Right atrium auricular region (tissue), 2 donors: ENCODE data around the gene PAQR4. TPM values are rescaled to one million over a fixed set of nuclear protein-coding genes. Genes with fewer than 3 reads are reported as not detected.

Experiments
- DNase-seq: peaks from one replicate; pipeline ENCODE4 v3.0.0-alpha.2; 2019; ENCODE audit warnings: low spot score
- H3K27ac ChIP-seq, 2 donors: fragments of 200-600 bp; sonication (generic); 1 replicate in 1 of 2; 2 replicates in 1 of 2; pipeline ENCODE4 v1.5.1; 2016 to 2019
- H3K27me3 ChIP-seq, 2 donors: fragments of 200-600 bp; sonication (generic); one replicate each; pipeline versions ENCODE4 v1.5.1 to v1.6.0; 2017 to 2019
- H3K36me3 ChIP-seq: fragments of 200-600 bp; sonication (generic); one replicate; pipeline ENCODE4 v1.5.1; 2016
- H3K4me1 ChIP-seq, 2 donors: fragments of 200-600 bp; sonication (generic); one replicate each; pipeline versions ENCODE4 v1.5.1 to v1.6.0; 2017 to 2019
- H3K4me3 ChIP-seq, 2 donors: fragments of 200-600 bp; sonication (generic); 1 replicate in 1 of 2; 2 replicates in 1 of 2; pipeline ENCODE4 v1.5.1; 2017 to 2019; ENCODE audit warnings: mild to moderate bottlenecking in 1 of 2, moderate library complexity in 1 of 2
- H3K9me3 ChIP-seq, 2 donors: fragments of 200-600 bp; sonication (generic); one replicate each; pipeline ENCODE4 v1.5.1; 2019
- total RNA-seq, 2 donors: library from RNA; depleted of rRNA; stranded (reverse); fragments of >200 nt; gene quantifications; one replicate each; pipeline ENCODE4 v1.1.0, GENCODE V29; 2016
- TF ChIP-seq, protein P1 (sequence below), 2 donors: fragments of 200-600 bp; sonication (generic); IDR thresholded peaks; one replicate each; pipeline ENCODE4 v1.5.1; 2019; ENCODE audit warnings: antibody characterized with exemption in 2 of 2

Gene PAQR4
- total RNA-seq, 2 donors from 2014 or later: 4.7 to 5.9 TPM

DNA sequence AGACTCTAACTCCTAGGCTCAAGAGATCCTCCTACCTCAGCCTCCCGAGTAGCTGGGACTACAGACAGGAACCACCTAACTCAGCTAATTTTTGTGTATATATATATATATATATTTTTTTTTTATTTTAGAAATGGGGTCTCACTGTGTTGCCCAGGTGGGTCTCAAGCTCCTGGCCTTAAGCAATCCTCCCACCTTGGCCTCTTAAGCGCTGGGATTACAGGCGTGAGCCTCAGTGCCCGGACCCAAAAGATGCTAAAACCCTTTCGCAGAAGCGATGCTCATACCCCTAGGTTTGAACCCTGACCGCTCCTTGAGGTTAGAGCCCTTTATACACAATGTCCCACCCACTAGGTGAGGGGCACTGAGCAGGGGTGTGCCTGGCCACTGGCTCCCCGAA, 41.4 kb downstream of the PAQR4 start:
- Histone ChIP-seq H3K36me3 (no peaks in the 10 kb centered on the region), H3K27ac (no peak overlapping the region), H3K27me3 (peaks cover 8 to 16% of the 10 kb centered on the region in 2 donors), H3K4me3 (no peak overlapping the region), H3K9me3 (no peaks in the 10 kb centered on the region), H3K4me1 (no peaks in the 10 kb centered on the region)
- no peak for DNase-seq
- TF ChIP-seq, protein P1, sequence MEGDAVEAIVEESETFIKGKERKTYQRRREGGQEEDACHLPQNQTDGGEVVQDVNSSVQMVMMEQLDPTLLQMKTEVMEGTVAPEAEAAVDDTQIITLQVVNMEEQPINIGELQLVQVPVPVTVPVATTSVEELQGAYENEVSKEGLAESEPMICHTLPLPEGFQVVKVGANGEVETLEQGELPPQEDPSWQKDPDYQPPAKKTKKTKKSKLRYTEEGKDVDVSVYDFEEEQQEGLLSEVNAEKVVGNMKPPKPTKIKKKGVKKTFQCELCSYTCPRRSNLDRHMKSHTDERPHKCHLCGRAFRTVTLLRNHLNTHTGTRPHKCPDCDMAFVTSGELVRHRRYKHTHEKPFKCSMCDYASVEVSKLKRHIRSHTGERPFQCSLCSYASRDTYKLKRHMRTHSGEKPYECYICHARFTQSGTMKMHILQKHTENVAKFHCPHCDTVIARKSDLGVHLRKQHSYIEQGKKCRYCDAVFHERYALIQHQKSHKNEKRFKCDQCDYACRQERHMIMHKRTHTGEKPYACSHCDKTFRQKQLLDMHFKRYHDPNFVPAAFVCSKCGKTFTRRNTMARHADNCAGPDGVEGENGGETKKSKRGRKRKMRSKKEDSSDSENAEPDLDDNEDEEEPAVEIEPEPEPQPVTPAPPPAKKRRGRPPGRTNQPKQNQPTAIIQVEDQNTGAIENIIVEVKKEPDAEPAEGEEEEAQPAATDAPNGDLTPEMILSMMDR (IDR thresholded peaks at IDR 0.05): no peak

DNA sequence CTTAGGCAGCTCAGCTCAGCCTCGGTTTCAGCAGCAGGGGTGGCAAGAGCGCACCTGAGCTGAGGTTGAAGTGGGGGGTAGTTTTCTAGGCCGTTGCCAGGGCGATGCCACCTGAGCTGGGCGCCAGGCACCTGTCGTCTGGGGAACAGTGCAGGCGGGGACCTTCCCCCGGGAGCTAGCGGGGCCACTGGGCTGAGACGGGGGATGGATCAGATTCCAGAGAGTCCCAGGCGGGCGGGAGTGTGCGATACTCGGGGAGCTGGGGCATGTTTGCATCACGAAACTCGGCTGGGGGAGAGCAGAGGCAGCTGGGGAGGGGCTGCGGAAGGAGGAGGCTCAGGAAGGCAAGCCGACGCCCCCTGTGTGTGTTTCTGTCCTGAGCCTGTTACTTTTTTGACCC, 43.1 kb downstream of the PAQR4 start:
- DNase-seq: no peak
- Histone ChIP-seq H3K27ac (no peak overlapping the region), H3K4me1 (no peaks in the 10 kb centered on the region), H3K9me3 (no peaks in the 10 kb centered on the region), H3K27me3 (peaks cover 8 to 9% of the 10 kb centered on the region in 2 donors), H3K4me3 (no peak overlapping the region), H3K36me3 (no peaks in the 10 kb centered on the region)
- TF ChIP-seq, protein P1 (IDR thresholded peaks at IDR 0.05): no peak

DNA sequence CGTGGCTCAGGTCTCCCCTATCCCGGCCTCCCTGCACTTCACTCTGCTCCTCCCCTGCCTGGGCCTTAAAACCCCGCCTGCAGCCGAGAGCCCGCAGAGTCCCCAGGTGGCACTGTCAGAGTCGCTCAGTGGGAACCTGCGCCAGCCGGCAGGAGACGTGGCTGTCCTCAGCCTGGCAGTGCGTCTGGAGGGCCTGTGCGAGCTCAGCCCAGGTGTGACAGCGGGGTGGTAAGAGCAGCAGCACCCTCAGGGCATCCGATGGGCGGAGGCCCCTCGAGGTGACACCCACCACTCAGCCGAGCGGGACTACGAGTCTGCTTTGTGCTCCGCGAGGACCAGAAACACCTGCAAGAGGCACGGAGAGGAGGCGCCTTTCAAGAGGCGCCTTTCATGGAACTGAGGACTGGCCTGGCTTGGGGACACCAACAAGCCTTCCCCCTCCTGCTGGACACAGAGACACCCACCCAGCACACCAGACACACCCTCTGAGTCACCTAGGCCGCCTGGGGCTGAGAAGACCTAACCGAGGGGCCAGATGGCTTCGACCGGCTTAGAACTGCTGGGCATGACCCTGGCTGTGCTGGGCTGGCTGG, 43.8 kb downstream of the PAQR4 start, which contains the start of gene CLDN9:
Gene CLDN9, plus strand, starts transcription at position 96 of the 593 bp plus-strand sequence. Its CDS starts 440 bp downstream, at position 536.
- Histone ChIP-seq H3K27ac (no peak within 1 kb of the TSS), H3K9me3 (no peaks in the 10 kb centered on the region), H3K4me3 (no peak within 1 kb of the TSS), H3K27me3 (peaks cover 9 to 13% of the 10 kb centered on the region in 2 donors), H3K36me3 (no peaks in the 10 kb centered on the region), H3K4me1 (peaks cover 0 to 3% of the 10 kb centered on the region in 2 donors)
- TF ChIP-seq, protein P1 (IDR thresholded peaks at IDR 0.05): no peak
- DNase-seq: no peak

DNA sequence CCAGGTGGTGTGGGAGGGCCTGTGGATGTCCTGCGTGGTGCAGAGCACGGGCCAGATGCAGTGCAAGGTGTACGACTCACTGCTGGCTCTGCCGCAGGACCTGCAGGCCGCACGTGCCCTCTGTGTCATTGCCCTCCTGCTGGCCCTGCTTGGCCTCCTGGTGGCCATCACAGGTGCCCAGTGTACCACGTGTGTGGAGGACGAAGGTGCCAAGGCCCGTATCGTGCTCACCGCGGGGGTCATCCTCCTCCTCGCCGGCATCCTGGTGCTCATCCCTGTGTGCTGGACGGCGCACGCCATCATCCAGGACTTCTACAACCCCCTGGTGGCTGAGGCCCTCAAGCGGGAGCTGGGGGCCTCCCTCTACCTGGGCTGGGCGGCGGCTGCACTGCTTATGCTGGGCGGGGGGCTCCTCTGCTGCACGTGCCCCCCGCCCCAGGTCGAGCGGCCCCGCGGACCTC, 44.4 kb downstream of the PAQR4 start:
- H3K36me3 ChIP-seq: no peaks in the 10 kb centered on the region
- peaks cover 4 to 19% of the 10 kb centered on the region in 2 donors for H3K27me3 ChIP-seq
- H3K4me3 ChIP-seq: no peak overlapping the region
- DNase-seq: no peak
- TF ChIP-seq, protein P1 (IDR thresholded peaks at IDR 0.05): no peak
- H3K27ac ChIP-seq: no peak overlapping the region
- H3K9me3 ChIP-seq: no peaks in the 10 kb centered on the region
- peaks cover 0 to 8% of the 10 kb centered on the region in 2 donors for H3K4me1 ChIP-seq

DNA sequence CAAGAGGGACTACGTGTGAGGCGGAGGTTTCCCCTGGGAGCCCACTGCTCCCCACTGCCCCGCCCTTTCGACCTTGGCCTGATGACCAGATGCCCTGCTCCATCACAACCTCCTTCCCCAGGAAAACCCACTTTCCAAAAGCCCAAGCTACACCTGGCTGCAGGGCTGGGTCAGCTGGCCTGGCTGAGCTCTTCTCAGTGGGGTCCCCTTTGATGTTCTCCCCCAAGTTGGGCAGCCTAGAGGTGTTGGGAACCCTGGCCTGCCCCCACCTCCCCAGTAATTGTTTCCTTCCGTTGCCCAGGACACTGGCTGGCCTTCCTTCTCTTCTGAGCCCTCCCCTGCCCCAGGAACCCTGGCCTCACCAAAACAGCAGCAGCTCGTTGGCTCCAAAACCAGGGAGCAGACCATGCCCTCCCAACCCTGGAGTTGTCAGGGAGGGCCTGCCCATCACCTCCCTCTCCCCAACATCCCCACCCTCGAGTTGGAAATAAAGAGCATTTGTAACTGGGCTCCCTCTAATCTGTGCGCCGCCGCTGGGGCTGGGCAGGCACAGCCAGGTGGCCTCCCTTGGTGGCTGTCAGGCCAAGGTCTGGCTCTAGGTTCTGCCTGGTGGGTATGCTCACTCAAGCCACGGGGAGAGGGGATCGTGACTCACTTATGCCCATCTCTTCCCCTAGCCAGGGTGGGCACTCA, 45.0 kb downstream of the PAQR4 start:
- no peaks in the 10 kb centered on the region for H3K9me3 ChIP-seq
- no peak overlapping the region for H3K4me3 ChIP-seq
- TF ChIP-seq, protein P1 (IDR thresholded peaks at IDR 0.05): no peak
- H3K27me3 ChIP-seq: peaks cover 0 to 19% of the 10 kb centered on the region in 2 donors
- H3K36me3 ChIP-seq: no peaks in the 10 kb centered on the region
- no peak overlapping the region for H3K27ac ChIP-seq
- H3K4me1 ChIP-seq: peaks cover 0 to 8% of the 10 kb centered on the region in 2 donors
- no peak for DNase-seq
